Regular cardiac myocyte (primary cell): ENCODE measurements around the gene BPI. TPM values are rescaled to one million over a fixed set of nuclear protein-coding genes. Genes with fewer than 3 reads are reported as not detected.

Source experiments
- total RNA-seq: library from RNA; depleted of rRNA; stranded (reverse); fragments of >200 nt; gene quantifications from 2 replicates; pipeline ENCODE4 v1.2.3, GENCODE V29; 2014

The BPI gene
- total RNA-seq = 0.28 TPM in 1 of 2 replicates, not detected in the other

DNA sequence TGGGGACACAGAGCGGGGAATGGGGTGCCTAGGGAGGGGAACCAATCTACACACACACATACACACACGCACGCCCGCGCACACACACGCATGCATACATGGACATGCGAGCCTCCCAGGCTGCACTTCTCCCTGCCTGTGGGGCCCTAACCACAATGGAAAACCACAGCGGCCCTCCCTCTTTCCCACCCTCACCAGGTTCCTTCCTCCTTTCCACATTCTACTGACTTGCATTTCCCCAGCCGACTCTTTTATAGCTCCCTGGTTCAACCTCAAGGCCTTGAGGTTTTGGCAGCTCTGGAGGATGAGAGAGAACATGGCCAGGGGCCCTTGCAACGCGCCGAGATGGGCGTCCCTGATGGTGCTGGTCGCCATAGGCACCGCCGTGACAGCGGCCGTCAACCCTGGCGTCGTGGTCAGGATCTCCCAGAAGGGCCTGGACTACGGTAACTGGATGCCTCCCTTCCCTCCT lies at the start of gene BPI:
Gene BPI, plus strand, starts transcription at position 249 of the 472 bp plus-strand sequence. Its CDS starts 68 bp downstream, at position 317.

DNA sequence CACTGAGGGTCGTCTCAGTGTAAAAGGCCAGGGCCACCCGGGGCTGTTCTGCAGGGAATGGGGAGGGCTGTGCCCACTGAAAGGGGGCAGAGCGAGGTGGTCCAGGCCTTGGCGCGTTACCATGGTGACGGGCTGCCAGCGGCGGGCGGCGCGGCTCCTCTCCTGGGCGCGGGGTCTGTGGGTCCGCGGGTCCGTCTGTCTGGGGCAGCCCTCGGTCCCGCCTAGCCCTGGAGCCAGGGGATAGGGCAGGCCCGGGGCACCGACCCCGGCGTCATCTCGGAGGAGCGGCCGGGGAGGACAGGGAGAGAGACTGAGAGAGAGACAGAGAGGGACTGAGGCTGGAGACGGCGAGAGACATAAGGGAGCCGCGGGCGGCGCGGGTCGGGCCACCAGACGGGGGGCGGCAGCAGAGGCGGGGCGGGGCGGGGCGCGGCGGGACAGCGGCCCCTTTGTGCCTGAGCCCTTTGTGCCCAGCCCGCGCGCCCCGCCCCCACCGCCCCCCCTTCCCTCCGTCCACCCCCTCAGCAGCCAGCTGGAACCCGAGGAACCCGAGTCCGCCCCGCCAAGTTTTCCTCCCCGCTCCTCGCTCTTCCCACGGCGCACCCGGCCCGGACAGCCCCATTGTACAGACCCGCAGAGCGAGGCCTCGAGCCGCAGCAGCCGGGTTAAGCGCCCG lies 43.4 kb upstream of the BPI start, which contains the start of gene KIAA1755:
Gene KIAA1755, minus strand, starts transcription at position 358 of the 676 bp plus-strand sequence. Its CDS starts 235 bp downstream, at position 123.

DNA sequence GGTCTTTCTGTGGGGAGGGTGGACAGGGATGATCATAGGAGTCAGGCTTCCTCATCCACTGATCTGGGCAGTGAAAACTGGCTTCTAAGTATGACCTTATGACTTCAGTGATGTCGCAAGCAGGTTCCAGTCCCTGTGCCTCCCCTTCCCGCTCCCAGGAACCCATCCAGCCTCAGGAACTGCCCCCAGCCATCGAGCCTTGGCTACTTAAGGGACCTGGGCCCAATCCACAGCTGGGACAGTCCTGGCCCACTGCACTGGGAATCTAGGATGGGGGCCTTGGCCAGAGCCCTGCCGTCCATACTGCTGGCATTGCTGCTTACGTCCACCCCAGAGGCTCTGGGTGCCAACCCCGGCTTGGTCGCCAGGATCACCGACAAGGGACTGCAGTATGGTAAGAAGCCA lies 42.3 kb downstream of the BPI start, which contains the start of gene LBP:
Gene LBP, plus strand, starts transcription at position 236 of the 405 bp plus-strand sequence. Its CDS starts 35 bp downstream, at position 271.

Other genes starting within 250 kb of the BPI start
- 371 and 457 TPM in 2 replicates for gene TGM2, start 138.9 kb upstream of the BPI start, total RNA-seq
- gene KIAA1755, start 43.4 kb upstream of the BPI start, total RNA-seq = 2.5 and 3.1 TPM in 2 replicates
- 0.56 TPM in 1 of 2 replicates, not detected in the other for gene LBP, start 42.3 kb downstream of the BPI start, total RNA-seq
- 8.2 and 11.3 TPM in 2 replicates for gene SNHG17, start 131.2 kb downstream of the BPI start, total RNA-seq
- gene RALGAPB, start 168.7 kb downstream of the BPI start, total RNA-seq = 18.6 and 24.8 TPM in 2 replicates